K562 (cell line): Measurements from ENCODE around the gene HIGD1C. TPM values are rescaled to one million over a fixed set of nuclear protein-coding genes. Genes with fewer than 3 reads are reported as not detected.

ENCODE experiments used
- BDP1 ChIP-seq: IDR thresholded peaks from 3 replicates; pipeline ENCODE4 v1.6.1; 2011; ENCODE audit not compliant: insufficient read length, insufficient read depth
- BRD4 ChIP-seq: fragments of 200-600 bp; sonication (generic); IDR thresholded peaks from 2 replicates; pipeline ENCODE4 v1.6.1; 2017; ENCODE audit warnings: inconsistent platforms
- CAMTA2 ChIP-seq: fragments of 250-450 bp; sonication (Bioruptor Pico); conservative IDR thresholded peaks from 2 replicates; pipeline ENCODE4 v1.5.1; 2022
- CBX2 ChIP-seq: fragments of 200-600 bp; sonication (generic); IDR thresholded peaks from one replicate; pipeline ENCODE4 v1.6.1; 2012; ENCODE audit warnings: mild to moderate bottlenecking, low read length, inconsistent platforms; ENCODE audit not compliant: insufficient read depth, poor library complexity, severe bottlenecking
- EZH2 ChIP-seq: IDR thresholded peaks from 2 replicates; pipeline ENCODE4 v1.6.1; 2012; ENCODE audit warnings: low read depth, mild to moderate bottlenecking, inconsistent platforms, low read length, borderline replicate concordance
- FOXK1 ChIP-seq: sonication (generic); formaldehyde crosslinking; IDR thresholded peaks from 2 replicates; pipeline ENCODE4 v1.8.0; 2022; ENCODE audit warnings: missing genetic modification reagents, mild to moderate bottlenecking, borderline replicate concordance
- HNRNPL ChIP-seq: fragments of 200-400 bp; formaldehyde crosslinking; IDR thresholded peaks from 2 replicates; pipeline ENCODE4 v1.6.1; 2017; ENCODE audit warnings: low read depth, mild to moderate bottlenecking, low read length
- HNRNPLL ChIP-seq: fragments of 200-400 bp; formaldehyde crosslinking; IDR thresholded peaks from 2 replicates; pipeline ENCODE4 v1.6.1; 2017; ENCODE audit warnings: low read length, low read depth, mild to moderate bottlenecking; ENCODE audit not compliant: poor library complexity, severe bottlenecking
- KAT2B ChIP-seq: IDR thresholded peaks from one replicate; pipeline ENCODE4 v1.6.1; 2012; ENCODE audit warnings: low read depth, mild to moderate bottlenecking, control low read depth, inconsistent platforms, low read length, moderate library complexity
- MXI1 ChIP-seq: IDR thresholded peaks from 2 replicates; pipeline ENCODE4 v1.6.1; 2011; ENCODE audit warnings: low read depth, mild to moderate bottlenecking, improper control_type of control experiment, low read length
- PPARD ChIP-seq: fragments of 250-450 bp; sonication (Bioruptor Pico); IDR thresholded peaks from 2 replicates; pipeline ENCODE4 v1.8.0; 2022; ENCODE audit warnings: inconsistent platforms, mild to moderate bottlenecking, moderate library complexity
- SAFB2 ChIP-seq: fragments of 200-400 bp; formaldehyde crosslinking; IDR thresholded peaks from 2 replicates; pipeline ENCODE4 v1.6.1; 2018; ENCODE audit warnings: borderline replicate concordance, low read length, low read depth, moderate library complexity; ENCODE audit not compliant: severe bottlenecking
- SMAD2 ChIP-seq: fragments of 150-350 bp; IDR thresholded peaks from 2 replicates; pipeline ENCODE4 v1.6.1; 2014; ENCODE audit warnings: low read depth, mild to moderate bottlenecking, low read length
- SMAD3 ChIP-seq: fragments of 450-650 bp; formaldehyde crosslinking; conservative IDR thresholded peaks from 2 replicates; pipeline ENCODE4 v1.4.0; 2020; ENCODE audit warnings: mild to moderate bottlenecking
- SMARCC2 ChIP-seq: fragments of 450-650 bp; IDR thresholded peaks from 2 replicates; pipeline ENCODE4 v1.6.1; 2017; ENCODE audit warnings: antibody characterized with exemption, moderate library complexity, mild to moderate bottlenecking, low read depth
- SOX6 ChIP-seq: fragments of 450-650 bp; IDR thresholded peaks from 2 replicates; pipeline ENCODE4 v1.6.1; 2014; ENCODE audit warnings: mild to moderate bottlenecking
- TBL1XR1 ChIP-seq, 2 experiments: IDR thresholded peaks; 2 replicates each; pipeline ENCODE4 v1.6.1; 2012; ENCODE audit warnings: improper control_type of control experiment in 2 of 2, low read length in 2 of 2, mild to moderate bottlenecking in 1 of 2
- TCF7L2 ChIP-seq: fragments of 150-350 bp; IDR thresholded peaks from 2 replicates; pipeline ENCODE4 v1.6.1; 2016; ENCODE audit warnings: low read depth, mild to moderate bottlenecking, low read length, moderate library complexity
- TCFL5 ChIP-seq: fragments of 250-450 bp; sonication (Bioruptor Pico); conservative IDR thresholded peaks from 2 replicates; pipeline ENCODE4 v1.6.1; 2021; ENCODE audit warnings: mild to moderate bottlenecking, moderate library complexity, matching md5 sums
- TSC22D4 ChIP-seq: fragments of 450-650 bp; IDR thresholded peaks from 2 replicates; pipeline ENCODE4 v1.6.1; 2016; ENCODE audit warnings: missing genetic modification characterization, missing biosample characterization, control low read depth
- ZNF644 ChIP-seq: fragments of 200-800 bp; sonication (Bioruptor generic); IDR thresholded peaks from 2 replicates; pipeline ENCODE4 v1.6.1; 2016; ENCODE audit warnings: low read depth, missing genetic modification characterization, missing compliant biosample characterization
- ZNF655 ChIP-seq: fragments of 250-450 bp; sonication (Bioruptor Pico); IDR thresholded peaks from 2 replicates; pipeline ENCODE4 v1.5.0; 2021
- polyA plus RNA-seq, 8 experiments: library from polyadenylated mRNA; depleted of rRNA in 4 of 8; stranded (reverse) in 5 of 8; unstranded in 3 of 8; fragments of >200 nt; fragmentation: Nextera tagmentation in 2 of 8; fragmentation: Illumina TruSeq in 1 of 8; extraction: Ambion mirVana in 2 of 8; extraction: Trizol in 1 of 8; gene quantifications; 2 replicates each; pipeline versions ENCODE4 v1.2.1 to v1.2.3, GENCODE V29; 2011 to 2014; ENCODE audit warnings: inconsistent platforms in 1 of 8, missing spikeins in 1 of 8
- total RNA-seq, 7 experiments: library from RNA; depleted of rRNA in 6 of 7; stranded (reverse); fragments of >200 nt in 6 of 7; fragmentation: Illumina TruSeq in 2 of 7; extraction: Trizol in 2 of 7; gene quantifications; 2 replicates each; pipeline versions ENCODE4 v1.2.1 to v1.2.3, GENCODE V29; 2011 to 2021; ENCODE audit warnings: low replicate concordance in 1 of 7
- TF ChIP-seq, protein P1 (sequence below): fragments of 250-450 bp; sonication (Bioruptor Pico); IDR thresholded peaks from 2 replicates; pipeline ENCODE4 v1.8.0; 2022; ENCODE audit warnings: moderate library complexity, mild to moderate bottlenecking, inconsistent platforms
- TF ChIP-seq, protein P2 (sequence below): sonication (generic); formaldehyde crosslinking; IDR thresholded peaks from 2 replicates; pipeline ENCODE4 v1.8.0; 2023; ENCODE audit warnings: mild to moderate bottlenecking, missing genetic modification reagents

Gene HIGD1C
- total and polyA plus RNA-seq, 9 of the 15 experiments (the other 6 are each of a cell fraction or from before 2014, with no cell fraction given): not detected

GRCh38 chr12:50924439-50925341, 27.7 kb upstream of the HIGD1C start (continued):
- TF ChIP-seq CBX2: no peak
- no peak for TF ChIP-seq MXI1
- no peak for TF ChIP-seq HNRNPLL
- no peak for TF ChIP-seq FOXK1 (CRISPR knock-in tag)
- TF ChIP-seq SOX6: no peak
- TF ChIP-seq TCFL5 (CRISPR knock-in tag): no peak
- no peak for TF ChIP-seq TSC22D4
- TF ChIP-seq TCF7L2: no peak
- TF ChIP-seq HNRNPL: no peak
- TF ChIP-seq PPARD (CRISPR knock-in tag): no peak
- TF ChIP-seq BDP1: no peak
- no peak for TF ChIP-seq TBL1XR1 (IDR thresholded peaks at IDR 0.05; ENCODE audit: low read length in 2 of 2)
- no peak for TF ChIP-seq SMARCC2
- TF ChIP-seq ZNF644: no peak
- TF ChIP-seq SMAD2: no peak
- no peak for TF ChIP-seq SMAD3
- no peak for TF ChIP-seq SAFB2
- no peak for TF ChIP-seq ZNF655 (CRISPR knock-in tag)
- no peak for TF ChIP-seq KAT2B
- no peak for TF ChIP-seq EZH2
- TF ChIP-seq, protein P1, sequence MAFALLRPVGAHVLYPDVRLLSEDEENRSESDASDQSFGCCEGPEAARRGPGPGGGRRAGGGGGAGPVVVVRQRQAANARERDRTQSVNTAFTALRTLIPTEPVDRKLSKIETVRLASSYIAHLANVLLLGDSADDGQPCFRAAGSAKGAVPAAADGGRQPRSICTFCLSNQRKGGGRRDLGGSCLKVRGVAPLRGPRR (CRISPR knock-in tag): no peak
- no peak for TF ChIP-seq BRD4
- TF ChIP-seq, protein P2, sequence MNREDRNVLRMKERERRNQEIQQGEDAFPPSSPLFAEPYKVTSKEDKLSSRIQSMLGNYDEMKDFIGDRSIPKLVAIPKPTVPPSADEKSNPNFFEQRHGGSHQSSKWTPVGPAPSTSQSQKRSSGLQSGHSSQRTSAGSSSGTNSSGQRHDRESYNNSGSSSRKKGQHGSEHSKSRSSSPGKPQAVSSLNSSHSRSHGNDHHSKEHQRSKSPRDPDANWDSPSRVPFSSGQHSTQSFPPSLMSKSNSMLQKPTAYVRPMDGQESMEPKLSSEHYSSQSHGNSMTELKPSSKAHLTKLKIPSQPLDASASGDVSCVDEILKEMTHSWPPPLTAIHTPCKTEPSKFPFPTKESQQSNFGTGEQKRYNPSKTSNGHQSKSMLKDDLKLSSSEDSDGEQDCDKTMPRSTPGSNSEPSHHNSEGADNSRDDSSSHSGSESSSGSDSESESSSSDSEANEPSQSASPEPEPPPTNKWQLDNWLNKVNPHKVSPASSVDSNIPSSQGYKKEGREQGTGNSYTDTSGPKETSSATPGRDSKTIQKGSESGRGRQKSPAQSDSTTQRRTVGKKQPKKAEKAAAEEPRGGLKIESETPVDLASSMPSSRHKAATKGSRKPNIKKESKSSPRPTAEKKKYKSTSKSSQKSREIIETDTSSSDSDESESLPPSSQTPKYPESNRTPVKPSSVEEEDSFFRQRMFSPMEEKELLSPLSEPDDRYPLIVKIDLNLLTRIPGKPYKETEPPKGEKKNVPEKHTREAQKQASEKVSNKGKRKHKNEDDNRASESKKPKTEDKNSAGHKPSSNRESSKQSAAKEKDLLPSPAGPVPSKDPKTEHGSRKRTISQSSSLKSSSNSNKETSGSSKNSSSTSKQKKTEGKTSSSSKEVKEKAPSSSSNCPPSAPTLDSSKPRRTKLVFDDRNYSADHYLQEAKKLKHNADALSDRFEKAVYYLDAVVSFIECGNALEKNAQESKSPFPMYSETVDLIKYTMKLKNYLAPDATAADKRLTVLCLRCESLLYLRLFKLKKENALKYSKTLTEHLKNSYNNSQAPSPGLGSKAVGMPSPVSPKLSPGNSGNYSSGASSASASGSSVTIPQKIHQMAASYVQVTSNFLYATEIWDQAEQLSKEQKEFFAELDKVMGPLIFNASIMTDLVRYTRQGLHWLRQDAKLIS (CRISPR knock-in tag): no peak
- no peak for TF ChIP-seq CAMTA2 (CRISPR knock-in tag)
